Measurements from ENCODE around the gene VMO1.

DNA sequence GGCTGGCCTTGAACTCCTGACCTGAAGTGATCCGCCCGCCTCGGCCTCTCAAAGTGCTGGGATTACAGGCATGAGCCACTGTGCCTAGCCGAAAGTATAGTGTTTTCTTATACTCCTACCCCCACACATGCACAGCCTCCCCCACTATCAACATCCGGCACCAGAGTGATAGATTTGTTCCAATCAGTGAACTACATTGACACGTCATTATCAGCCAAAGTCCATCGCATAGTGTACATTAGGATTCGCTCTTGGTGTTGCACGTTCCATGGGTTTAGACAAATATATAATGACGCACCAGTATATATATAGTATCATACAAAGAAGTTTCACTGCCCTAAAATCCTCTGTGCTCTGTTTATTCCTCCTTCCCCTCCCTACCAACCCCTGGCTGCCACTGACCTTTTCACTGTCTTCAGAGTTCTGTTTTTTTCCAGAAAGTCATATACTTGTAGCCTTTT is 26.4 kb downstream of the VMO1 start:
- TF ChIP-seq EZH2 (IDR thresholded peaks at IDR 0.05; ENCODE audit: borderline replicate concordance), result no peak
- no peak for TF ChIP-seq CTCF (IDR thresholded peaks at IDR 0.05; ENCODE audit: poor library complexity)
- no peak for TF ChIP-seq EZH2phosphoT487 (IDR thresholded peaks at IDR 0.05; ENCODE audit: low read depth, severe bottlenecking, unreplicated experiment)
